ENCODE measurements around the gene LIX1. TPM values are rescaled to one million over a fixed set of nuclear protein-coding genes. Genes with fewer than 3 reads are reported as not detected.
"Not testable (repeated sequence)": the region's sequence is repeated elsewhere in the genome, so short reads cannot be mapped to it uniquely, and the experiment has no call there.

LIX1 gene
- total and polyA plus RNA-seq, 2 of the 8 experiments (the other 6 are each of a cell fraction or from before 2014, with no cell fraction given): 0.26 to 0.45 TPM

DNA sequence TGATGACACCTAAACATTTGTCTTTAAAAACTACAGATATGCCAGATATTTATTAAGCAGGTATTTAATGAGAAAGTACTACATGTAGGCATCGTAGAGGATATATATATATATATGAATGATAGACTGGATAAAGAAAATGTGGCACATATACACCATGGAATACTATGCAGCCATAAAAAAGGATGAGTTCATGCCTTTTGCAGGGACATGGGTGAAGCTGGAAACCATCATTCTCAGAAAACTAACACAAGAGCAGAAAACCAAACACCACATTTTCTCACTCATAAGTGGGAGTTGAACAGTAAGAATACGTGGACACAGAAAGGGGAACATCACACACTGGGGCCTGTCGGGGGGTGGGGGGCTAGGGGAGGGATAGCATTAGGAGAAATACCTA lies 37.0 kb upstream of the LIX1 start:
- peaks cover 0 to 33% of the 10 kb centered on the region in 2 experiments; a peak in 3 of 4 replicates for H3K79me2 ChIP-seq (ENCODE audit: control insufficient read depth in 1 of 2, insufficient read depth in 2 of 2, low read length in 2 of 2)

More for the DNA sequence above, 37.0 kb upstream of the LIX1 start:
- H2BK12ac ChIP-seq (ENCODE audit: low read depth, low read length); H4K8ac ChIP-seq (ENCODE audit: extremely low read depth, insufficient read depth, low read length); DNase-seq (ENCODE audit: low read depth in 1 of 2, low spot score in 2 of 2); H3K27ac ChIP-seq (ENCODE audit: low read depth, low read length); H3K56ac ChIP-seq (replicated peaks; ENCODE audit: insufficient read length, low read depth, low read length); H4K91ac ChIP-seq (replicated peaks; ENCODE audit: insufficient read length, low read length); H3K23ac ChIP-seq (ENCODE audit: insufficient read length); H3K14ac ChIP-seq (ENCODE audit: insufficient read length); H3K9me3 ChIP-seq (ENCODE audit: insufficient read depth in 2 of 2, low read depth in 1 of 2, low read length in 1 of 2); H3K18ac ChIP-seq (ENCODE audit: extremely low read depth, low read length); H2BK20ac ChIP-seq (ENCODE audit: low read length); H4K20me1 ChIP-seq (replicated peaks in 1 of 2; ENCODE audit: control insufficient read depth in 1 of 2, insufficient read depth in 2 of 2, low read length in 2 of 2); H3K4ac ChIP-seq (replicated peaks; ENCODE audit: insufficient read length, low read depth, low read length); H2BK15ac ChIP-seq (ENCODE audit: low read length); H4K5ac ChIP-seq (ENCODE audit: insufficient read length, low read depth, low read length); H2AFZ ChIP-seq (ENCODE audit: low read length); H2BK120ac ChIP-seq (replicated peaks; ENCODE audit: low read depth, low read length); H2AK5ac ChIP-seq (ENCODE audit: low read depth, low read length); H2BK5ac ChIP-seq (ENCODE audit: low read depth, low read length); H3K9ac ChIP-seq (replicated peaks in 1 of 4; ENCODE audit: extremely low read depth in 1 of 4, low read depth in 3 of 4, low read length in 3 of 4); POLR2A ChIA-PET (ENCODE audit: partially characterized antibody); H3K79me1 ChIP-seq (ENCODE audit: low read depth, low read length); H3K4me3 ChIP-seq (ENCODE audit: extremely low read depth in 1 of 4, insufficient read depth in 2 of 4, low read depth in 3 of 4, low read length in 4 of 4); H3K27me3 ChIP-seq (replicated peaks in 1 of 4; ENCODE audit: control insufficient read depth in 3 of 4, extremely low read depth in 1 of 4, insufficient read depth in 3 of 4, low read length in 3 of 4); H3K4me2 ChIP-seq (ENCODE audit: insufficient read depth in 1 of 2, low read depth in 2 of 2, low read length in 2 of 2); H3K23me2 ChIP-seq (ENCODE audit: low read depth, low read length); H3K4me1 ChIP-seq (replicated peaks in 1 of 4; ENCODE audit: control insufficient read depth in 3 of 4, insufficient read depth in 4 of 4, low read length in 3 of 4); FAIRE-seq: not testable (repeated sequence)
- H3K36me3 ChIP-seq (ENCODE audit: control insufficient read depth in 2 of 4, insufficient read depth in 4 of 4, low read length in 3 of 4): peaks cover 8 to 52% (median 30%) of the 10 kb centered on the region in 4 experiments; a peak in 7 of 8 replicates
- CTCF ChIA-PET (ENCODE audit: partially characterized antibody): interaction anchor here (1.9 kb wide), 1 partner anchor 16 kb away, joined by 8 read pairs; no protein-coding TSS in a partner anchor
- WGBS, 2 experiments (ENCODE audit: extremely low coverage in 1 of 2, insufficient coverage in 1 of 2, insufficient read length in 1 of 2, insufficient replicate concordance in 2 of 2, low coverage in 1 of 2, low lambda C conversion rate in 2 of 2, missing lambda C conversion rate in 1 of 2): 92% methylated on average over 3 of the region's 3 CpGs; no CpG with 5 or more reads in 1 of the 2 experiments
